ENCODE results near the gene RAB40AL. TPM values are rescaled to one million over a fixed set of nuclear protein-coding genes. Genes with fewer than 3 reads are reported as not detected.

The RAB40AL gene
- total RNA-seq, 2 donors from 2014 or later = 0.59 to 4.7 TPM

Other genes with a start within 250 kb of the RAB40AL start
- 10 to 100 TPM; 14.1 to 15.8 TPM for gene GPRASP2, start 224.8 kb upstream of the RAB40AL start, total RNA-seq
- 1 to 10 TPM; 4.4 to 5.9 TPM for gene GPRASP3, start 216.5 kb upstream of the RAB40AL start, total RNA-seq
- 100 to 1,000 TPM in 1 of 2 donors, 10 to 100 TPM in 1; 19.8 to 295 TPM for gene BEX1, start 126.9 kb downstream of the RAB40AL start, total RNA-seq
- 100 to 1,000 TPM in 1 of 2 donors, not detected in 1; 257 TPM for gene NXF3, start 155.9 kb downstream of the RAB40AL start, total RNA-seq